A549 (cell line): ENCODE data around the gene ZBTB45. TPM values are rescaled to one million over a fixed set of nuclear protein-coding genes. Genes with fewer than 3 reads are reported as not detected.

Experiments
- CBX2 ChIP-seq: fragments of 200-600 bp; sonication (generic); IDR thresholded peaks from 2 replicates; pipeline ENCODE4 v1.6.1; 2016; ENCODE audit warnings: low read depth, mild to moderate bottlenecking, borderline replicate concordance
- CBX8 ChIP-seq: fragments of 200-600 bp; sonication (generic); IDR thresholded peaks from 2 replicates; pipeline ENCODE4 v1.6.1; 2016
- CEBPB ChIP-seq, 2 experiments: fragments of >200 bp in 1 of 2; sonication (Bioruptor Twin) in 1 of 2; formaldehyde crosslinking in 1 of 2; IDR thresholded peaks; 2 replicates each; pipeline ENCODE4 v1.6.1; 2012 to 2016
- CHD2 ChIP-seq: fragments of 150-350 bp; IDR thresholded peaks from 2 replicates; pipeline ENCODE4 v1.6.1; 2014; ENCODE audit warnings: low read length; ENCODE audit not compliant: partially characterized antibody
- EHMT2 ChIP-seq: fragments of 200-600 bp; sonication (generic); IDR thresholded peaks from 2 replicates; pipeline ENCODE4 v1.6.1; 2016; ENCODE audit warnings: antibody characterized with exemption, low read depth, mild to moderate bottlenecking, moderate library complexity
- FOSB ChIP-seq: fragments of 250-450 bp; sonication (Bioruptor Pico); IDR thresholded peaks from 2 replicates; pipeline ENCODE4 v1.5.0; 2020; ENCODE audit warnings: mild to moderate bottlenecking, moderate library complexity
- FOSL2 ChIP-seq, 2 experiments: fragments of 450-650 bp in 1 of 2; fragments of >200 bp in 1 of 2; sonication (Bioruptor Twin) in 1 of 2; formaldehyde crosslinking; IDR thresholded peaks; 2 replicates each; pipeline versions ENCODE4 v1.5.0 to v1.6.1; 2016 to 2020; ENCODE audit warnings: mild to moderate bottlenecking in 1 of 2, moderate library complexity in 1 of 2
- GATA3 ChIP-seq: IDR thresholded peaks from 2 replicates; pipeline ENCODE4 v1.6.1; 2012; ENCODE audit warnings: borderline replicate concordance
- HOXA7 ChIP-seq: fragments of 250-450 bp; sonication (Bioruptor Pico); IDR thresholded peaks from 2 replicates; pipeline ENCODE4 v1.5.0; 2020; ENCODE audit warnings: mild to moderate bottlenecking, moderate library complexity
- HOXB5 ChIP-seq: fragments of 250-450 bp; sonication (Bioruptor Pico); IDR thresholded peaks from 2 replicates; pipeline ENCODE4 v1.5.0; 2020; ENCODE audit warnings: mild to moderate bottlenecking, moderate library complexity
- JUNB ChIP-seq: fragments of >200 bp; sonication (Bioruptor Twin); formaldehyde crosslinking; IDR thresholded peaks from 2 replicates; pipeline ENCODE4 v1.6.1; 2016
- MAFK ChIP-seq: fragments of 450-650 bp; IDR thresholded peaks from 2 replicates; pipeline ENCODE4 v1.6.1; 2014; ENCODE audit not compliant: partially characterized antibody
- MAZ ChIP-seq: fragments of 150-350 bp; IDR thresholded peaks from 2 replicates; pipeline ENCODE4 v1.6.1; 2014; ENCODE audit warnings: antibody characterized with exemption, low read depth, low read length, borderline replicate concordance
- PHF8 ChIP-seq: fragments of 200-600 bp; sonication (generic); IDR thresholded peaks from 2 replicates; pipeline ENCODE4 v1.6.1; 2016; ENCODE audit warnings: low read depth, mild to moderate bottlenecking, antibody characterized with exemption, moderate library complexity, borderline replicate concordance
- POLR2A ChIP-seq: IDR thresholded peaks from 2 replicates; pipeline ENCODE4 v1.6.1; 2012; ENCODE audit warnings: mild to moderate bottlenecking, low read length
- POLR2AphosphoS2 ChIP-seq: conservative IDR thresholded peaks from 2 replicates; pipeline ENCODE4 v1.6.1; 2012; ENCODE audit warnings: low read length, improper control_type of control experiment, inconsistent platforms
- RARB ChIP-seq: fragments of 250-450 bp; sonication (Bioruptor Pico); IDR thresholded peaks from 2 replicates; pipeline ENCODE4 v1.8.0; 2021; ENCODE audit warnings: mild to moderate bottlenecking, moderate library complexity
- SMC3 ChIP-seq: fragments of >200 bp; sonication (Bioruptor Twin); formaldehyde crosslinking; IDR thresholded peaks from 3 replicates; pipeline ENCODE4 v1.6.1; 2018; ENCODE audit warnings: inconsistent platforms
- SREBF2 ChIP-seq: fragments of 450-650 bp; IDR thresholded peaks from 2 replicates; pipeline ENCODE4 v1.6.1; 2014; ENCODE audit warnings: mild to moderate bottlenecking, moderate library complexity
- TFCP2L1 ChIP-seq: fragments of 250-450 bp; sonication (Bioruptor Pico); IDR thresholded peaks from 2 replicates; pipeline ENCODE4 v1.5.0; 2021; ENCODE audit warnings: mild to moderate bottlenecking
- ZC3H11A ChIP-seq: fragments of 450-650 bp; IDR thresholded peaks from 2 replicates; pipeline ENCODE4 v1.6.1; 2014; ENCODE audit warnings: antibody characterized with exemption, mild to moderate bottlenecking
- ZFP36 ChIP-seq: fragments of 450-650 bp; IDR thresholded peaks from 2 replicates; pipeline ENCODE4 v1.6.1; 2014; ENCODE audit warnings: borderline replicate concordance; ENCODE audit not compliant: partially characterized antibody
- ZNF302 ChIP-seq: fragments of 250-450 bp; sonication (Bioruptor Pico); IDR thresholded peaks from 2 replicates; pipeline ENCODE4 v1.9.0; 2021; ENCODE audit warnings: inconsistent platforms, mild to moderate bottlenecking, moderate library complexity
- ZSCAN20 ChIP-seq: fragments of 250-450 bp; sonication (Bioruptor Pico); IDR thresholded peaks from 2 replicates; pipeline ENCODE4 v1.8.0; 2022; ENCODE audit warnings: mild to moderate bottlenecking, moderate library complexity
- polyA plus RNA-seq, 4 experiments: library from polyadenylated mRNA; depleted of rRNA in 3 of 4; stranded (reverse); fragments of >200 nt; fragmentation: RNase III in 1 of 4; extraction: RNeasy Plus Mini Kit Qiagen cat#74134 plus additional on column Dnase treatment in 1 of 4; gene quantifications; 2 replicates in 3 of 4; 3 replicates in 1 of 4; pipeline ENCODE4 v1.2.3, GENCODE V29; 2011 to 2017
- TF ChIP-seq, protein P1 (sequence below): fragments of >200 bp; sonication (Bioruptor Twin); formaldehyde crosslinking; IDR thresholded peaks from 3 replicates; pipeline ENCODE4 v1.6.1; 2016
- TF ChIP-seq, protein P2 (sequence below): IDR thresholded peaks from 2 replicates; pipeline ENCODE4 v1.6.1; 2012
- TF ChIP-seq, protein P3 (sequence below): fragments of 250-450 bp; sonication (Bioruptor Pico); IDR thresholded peaks from 2 replicates; pipeline ENCODE4 v1.5.0; 2020; ENCODE audit warnings: low read depth, mild to moderate bottlenecking, moderate library complexity
- TF ChIP-seq, protein P4 (sequence below): IDR thresholded peaks from 2 replicates; pipeline ENCODE4 v1.6.1; 2012

The ZBTB45 gene
- polyA plus RNA-seq, 2 of the 4 experiments (the other 2 are of a cell fraction) = 6.4 to 13.4 TPM

DNA sequence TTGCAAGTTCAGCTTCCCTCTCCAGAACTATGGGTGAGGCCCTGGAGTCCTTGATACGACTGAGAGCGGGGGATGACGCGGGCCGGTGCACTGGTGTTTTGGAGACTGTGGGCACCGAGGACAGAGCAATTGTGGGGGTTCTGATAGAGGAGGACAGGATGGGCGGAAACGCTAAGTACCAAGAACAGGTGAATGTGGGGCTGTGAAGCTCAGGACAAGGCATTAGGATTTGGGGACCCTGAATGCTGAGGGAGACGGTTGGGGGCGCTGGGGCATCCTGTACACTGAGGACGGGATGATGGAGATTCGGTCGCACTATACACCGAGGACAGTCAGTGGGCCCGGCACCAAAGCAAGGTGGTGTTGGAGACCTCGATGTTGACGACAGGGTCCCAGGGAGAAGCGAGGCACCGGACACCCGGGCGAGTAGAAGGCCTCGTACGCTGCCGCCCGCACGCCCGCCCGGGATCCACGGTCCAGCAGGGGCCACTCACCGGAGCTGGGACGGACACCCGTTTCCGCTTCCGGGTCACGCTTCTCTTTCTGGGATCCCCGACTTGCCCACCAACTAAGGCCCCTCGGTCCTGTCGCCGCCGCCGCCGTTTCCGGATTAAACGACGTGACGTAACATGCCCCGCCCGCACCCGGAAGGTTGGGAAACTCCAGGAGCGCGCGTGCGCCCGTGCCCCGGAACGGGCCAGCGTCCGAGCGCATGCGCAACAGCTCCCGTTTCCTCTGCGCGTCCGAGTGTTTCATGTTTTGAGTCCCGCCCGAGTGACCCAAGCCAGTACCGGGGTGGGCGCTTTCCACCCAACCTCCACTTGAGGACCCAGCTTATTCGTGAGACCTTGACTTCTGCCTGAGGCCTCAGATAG, 35.1 kb upstream of the ZBTB45 start, which contains the start of gene CHMP2A (continued):
- TF ChIP-seq FOSB (CRISPR knock-in tag) = peak; percentile 89
- peak; percentile 96 for TF ChIP-seq MAZ
- TF ChIP-seq HOXA7 (CRISPR knock-in tag) = peak; percentile 97
- TF ChIP-seq GATA3 = no peak; the same call in none of the 2 replicates
- no peak for TF ChIP-seq FOSL2 (IDR thresholded peaks at IDR 0.05)
- no peak; the same call in none of the 2 replicates for TF ChIP-seq FOSL2 (CRISPR knock-in tag; IDR thresholded peaks at IDR 0.05)
- peak; percentile 72 to 95; a peak in 3 of 4 replicates for TF ChIP-seq CEBPB (IDR thresholded peaks at IDR 0.05)
- no peak for TF ChIP-seq EHMT2
- no peak for TF ChIP-seq ZSCAN20 (CRISPR knock-in tag)
- no peak for TF ChIP-seq CBX2
- TF ChIP-seq SMC3 = no peak; the same call in 2 of the 3 replicates
- TF ChIP-seq, protein P1, sequence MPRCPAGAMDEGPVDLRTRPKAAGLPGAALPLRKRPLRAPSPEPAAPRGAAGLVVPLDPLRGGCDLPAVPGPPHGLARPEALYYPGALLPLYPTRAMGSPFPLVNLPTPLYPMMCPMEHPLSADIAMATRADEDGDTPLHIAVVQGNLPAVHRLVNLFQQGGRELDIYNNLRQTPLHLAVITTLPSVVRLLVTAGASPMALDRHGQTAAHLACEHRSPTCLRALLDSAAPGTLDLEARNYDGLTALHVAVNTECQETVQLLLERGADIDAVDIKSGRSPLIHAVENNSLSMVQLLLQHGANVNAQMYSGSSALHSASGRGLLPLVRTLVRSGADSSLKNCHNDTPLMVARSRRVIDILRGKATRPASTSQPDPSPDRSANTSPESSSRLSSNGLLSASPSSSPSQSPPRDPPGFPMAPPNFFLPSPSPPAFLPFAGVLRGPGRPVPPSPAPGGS = peak; percentile 70; the same call in 2 of the 3 replicates
- TF ChIP-seq SREBF2 = no peak
- no peak for TF ChIP-seq ZNF302 (CRISPR knock-in tag)
- no peak for TF ChIP-seq CBX8
- peak; percentile 84 for TF ChIP-seq HOXB5 (CRISPR knock-in tag)
- TF ChIP-seq RARB (CRISPR knock-in tag) = peak; percentile 92
- no peak for TF ChIP-seq CHD2
- peak; percentile 99 for TF ChIP-seq POLR2AphosphoS2
- TF ChIP-seq PHF8 = no peak; the same call in 1 of the 2 replicates
- TF ChIP-seq, protein P2, sequence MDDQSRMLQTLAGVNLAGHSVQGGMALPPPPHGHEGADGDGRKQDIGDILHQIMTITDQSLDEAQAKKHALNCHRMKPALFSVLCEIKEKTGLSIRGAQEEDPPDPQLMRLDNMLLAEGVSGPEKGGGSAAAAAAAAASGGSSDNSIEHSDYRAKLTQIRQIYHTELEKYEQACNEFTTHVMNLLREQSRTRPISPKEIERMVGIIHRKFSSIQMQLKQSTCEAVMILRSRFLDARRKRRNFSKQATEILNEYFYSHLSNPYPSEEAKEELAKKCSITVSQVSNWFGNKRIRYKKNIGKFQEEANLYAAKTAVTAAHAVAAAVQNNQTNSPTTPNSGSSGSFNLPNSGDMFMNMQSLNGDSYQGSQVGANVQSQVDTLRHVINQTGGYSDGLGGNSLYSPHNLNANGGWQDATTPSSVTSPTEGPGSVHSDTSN = peak; percentile 98
- no peak for TF ChIP-seq JUNB
- no peak for TF ChIP-seq MAFK
- TF ChIP-seq, protein P3, sequence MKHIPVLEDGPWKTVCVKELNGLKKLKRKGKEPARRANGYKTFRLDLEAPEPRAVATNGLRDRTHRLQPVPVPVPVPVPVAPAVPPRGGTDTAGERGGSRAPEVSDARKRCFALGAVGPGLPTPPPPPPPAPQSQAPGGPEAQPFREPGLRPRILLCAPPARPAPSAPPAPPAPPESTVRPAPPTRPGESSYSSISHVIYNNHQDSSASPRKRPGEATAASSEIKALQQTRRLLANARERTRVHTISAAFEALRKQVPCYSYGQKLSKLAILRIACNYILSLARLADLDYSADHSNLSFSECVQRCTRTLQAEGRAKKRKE (CRISPR knock-in tag) = no peak
- TF ChIP-seq TFCP2L1 (CRISPR knock-in tag) = peak; percentile 97
- TF ChIP-seq ZC3H11A = no peak
- TF ChIP-seq POLR2A = peak; percentile 62; the same call in 1 of the 2 replicates
- TF ChIP-seq, protein P4, sequence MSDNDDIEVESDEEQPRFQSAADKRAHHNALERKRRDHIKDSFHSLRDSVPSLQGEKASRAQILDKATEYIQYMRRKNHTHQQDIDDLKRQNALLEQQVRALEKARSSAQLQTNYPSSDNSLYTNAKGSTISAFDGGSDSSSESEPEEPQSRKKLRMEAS = peak; percentile 85
- TF ChIP-seq ZFP36 = no peak
